ENCODE results near the gene FOSL1. TPM values are rescaled to one million over a fixed set of nuclear protein-coding genes. Genes with fewer than 3 reads are reported as not detected.

FOSL1 gene
- total and polyA plus RNA-seq, 2 donors (not counting 3 experiments of a cell fraction or from before 2014, with no cell fraction given) = 18.1 to 53.8 TPM

- no peak overlapping the region for H3K4me3 ChIP-seq (replicated peaks in 1 of 3; ENCODE audit: insufficient read depth in 1 of 3, low read depth in 1 of 3, low read length in 3 of 3)
- H3K79me2 ChIP-seq (ENCODE audit: control insufficient read depth, insufficient read depth, low read length) = peaks cover 49% of the 10 kb centered on the region
- ChIA-PET CTCF (no interaction called here), POLR2A (no interaction called here)
- FAIRE-seq (no peak), DNase-seq (ENCODE audit: low read depth, low spot score) (no peak)
- no peaks in the 10 kb centered on the region for H3K9me1 ChIP-seq (replicated peaks; ENCODE audit: control insufficient read depth, extremely low read depth, insufficient read depth, low read length)
- dilution Hi-C loops (cut with MboI; ENCODE audit: extremely low pct_ligation_motif_present, low sequenced_read_pairs) = no loop called here
- H3K27me3 ChIP-seq (ENCODE audit: control insufficient read depth in 2 of 2, insufficient read depth in 2 of 2, low read length in 2 of 2) = no peaks in the 10 kb centered on the region
- H3K36me3 ChIP-seq (ENCODE audit: control insufficient read depth in 2 of 2, extremely low read depth in 1 of 2, insufficient read depth in 2 of 2, low read length in 2 of 2) = peaks cover 36 to 44% of the 10 kb centered on the region in 2 experiments
- no TSS peak for BruUV-seq (replicated peaks)
- no peak overlapping the region for H3K4me2 ChIP-seq (ENCODE audit: insufficient read depth, low read length)
- H3K27ac ChIP-seq (ENCODE audit: insufficient read depth, low read depth, low read length) = no peak overlapping the region
- H4K20me1 ChIP-seq (replicated peaks; ENCODE audit: control insufficient read depth, extremely low read depth, insufficient read depth, low read length) = peaks cover 9% of the 10 kb centered on the region
- TF ChIP-seq POLR2AphosphoS5 (IDR thresholded peaks at IDR 0.05; ENCODE audit: insufficient read depth, low read depth, low read length) = no peak
- no peak overlapping the region for H3K9ac ChIP-seq (replicated peaks; ENCODE audit: extremely low read depth, insufficient read depth, low read length)
- intact Hi-C loops (cut with micrococcal nuclease) = no loop called here
- H2AFZ ChIP-seq (ENCODE audit: low read depth, low read length) = no peak overlapping the region
- no peaks in the 10 kb centered on the region for H3K9me3 ChIP-seq (replicated peaks; ENCODE audit: control insufficient read depth, insufficient read depth, low read length)
- peaks cover 21% of the 10 kb centered on the region for H3K4me1 ChIP-seq (ENCODE audit: control insufficient read depth, extremely low read depth, insufficient read depth, low read length)
These were observed 46.0 kb downstream of the FOSL1 start for GRCh38 chr11:65854161-65854592.

GRCh38 chr11:65853246-65853979 is 46.8 kb downstream of the FOSL1 start:
- no TSS peak for BruUV-seq (replicated peaks)
- no peaks in the 10 kb centered on the region for H3K27me3 ChIP-seq (ENCODE audit: control insufficient read depth in 2 of 2, insufficient read depth in 2 of 2, low read length in 2 of 2)
- DNase-seq (ENCODE audit: low read depth, low spot score) (no peak), FAIRE-seq (peak; percentile 38)
- H3K9me1 ChIP-seq (replicated peaks; ENCODE audit: control insufficient read depth, extremely low read depth, insufficient read depth, low read length) = no peaks in the 10 kb centered on the region
- H3K4me1 ChIP-seq (ENCODE audit: control insufficient read depth, extremely low read depth, insufficient read depth, low read length) = peaks cover 15% of the 10 kb centered on the region
- peaks cover 9% of the 10 kb centered on the region for H4K20me1 ChIP-seq (replicated peaks; ENCODE audit: control insufficient read depth, extremely low read depth, insufficient read depth, low read length)
- H3K79me2 ChIP-seq (ENCODE audit: control insufficient read depth, insufficient read depth, low read length) = peaks cover 49% of the 10 kb centered on the region
- H3K4me2 ChIP-seq (ENCODE audit: insufficient read depth, low read length) = no peak overlapping the region
- no peak overlapping the region for H2AFZ ChIP-seq (ENCODE audit: low read depth, low read length)
- H3K4me3 ChIP-seq (replicated peaks in 1 of 3; ENCODE audit: insufficient read depth in 1 of 3, low read depth in 1 of 3, low read length in 3 of 3) = no peak overlapping the region
- TF ChIP-seq POLR2AphosphoS5 (IDR thresholded peaks at IDR 0.05; ENCODE audit: insufficient read depth, low read depth, low read length) (peak; percentile 4), GATA2 (IDR thresholded peaks at IDR 0.05; ENCODE audit: insufficient read depth, insufficient read length, low read depth, low read length) (no peak)
- H3K36me3 ChIP-seq (ENCODE audit: control insufficient read depth in 2 of 2, extremely low read depth in 1 of 2, insufficient read depth in 2 of 2, low read length in 2 of 2) = peaks cover 36 to 44% of the 10 kb centered on the region in 2 experiments
- intact Hi-C loops (cut with micrococcal nuclease) (no loop called here), dilution Hi-C loops (cut with MboI; ENCODE audit: extremely low pct_ligation_motif_present, low sequenced_read_pairs) (no loop called here)
- POLR2A ChIA-PET = no interaction called here
- no peak overlapping the region for H3K27ac ChIP-seq (ENCODE audit: insufficient read depth, low read depth, low read length)
- H3K9ac ChIP-seq (replicated peaks; ENCODE audit: extremely low read depth, insufficient read depth, low read length) = no peak overlapping the region
- no peaks in the 10 kb centered on the region for H3K9me3 ChIP-seq (replicated peaks; ENCODE audit: control insufficient read depth, insufficient read depth, low read length)
- CTCF ChIA-PET = interaction anchor here (0.9 to 1.9 kb wide), 2 partner anchors 15 to 73 kb away, joined by 4 to 6 read pairs; no protein-coding TSS in a partner anchor

Data from endothelial cell of umbilical vein (primary cell).